ENCODE data around the gene TCP10L.
A peak's percentile ranks its signal among the peaks of the same experiment; 100 is the strongest.
"Not testable (repeated sequence)": the region's sequence is repeated elsewhere in the genome, so short reads cannot be mapped to it uniquely, and the experiment has no call there.

Gene TCP10L

GRCh38 chr21:32585970-32586369, 647 bp upstream of the TCP10L start:
- no peak for DNase-seq (ENCODE audit: low spot score)

- DNase-seq (ENCODE audit: low spot score): no peak
Measured at GRCh38 chr21:32584472-32584871, 851 bp downstream of the TCP10L start.

- no peak for DNase-seq (ENCODE audit: low spot score)
Measured at GRCh38 chr21:32581732-32582131, 3.6 kb downstream of the TCP10L start.

GRCh38 chr21:32580949-32581348, 4.4 kb downstream of the TCP10L start:
- no peak for DNase-seq (ENCODE audit: low spot score)

- no peak for DNase-seq (ENCODE audit: low spot score)
Measured at GRCh38 chr21:32578107-32578691, 7.1 kb downstream of the TCP10L start.

- DNase-seq (ENCODE audit: low spot score): no peak
Measured at GRCh38 chr21:32576011-32576410, 9.3 kb downstream of the TCP10L start.

DNA sequence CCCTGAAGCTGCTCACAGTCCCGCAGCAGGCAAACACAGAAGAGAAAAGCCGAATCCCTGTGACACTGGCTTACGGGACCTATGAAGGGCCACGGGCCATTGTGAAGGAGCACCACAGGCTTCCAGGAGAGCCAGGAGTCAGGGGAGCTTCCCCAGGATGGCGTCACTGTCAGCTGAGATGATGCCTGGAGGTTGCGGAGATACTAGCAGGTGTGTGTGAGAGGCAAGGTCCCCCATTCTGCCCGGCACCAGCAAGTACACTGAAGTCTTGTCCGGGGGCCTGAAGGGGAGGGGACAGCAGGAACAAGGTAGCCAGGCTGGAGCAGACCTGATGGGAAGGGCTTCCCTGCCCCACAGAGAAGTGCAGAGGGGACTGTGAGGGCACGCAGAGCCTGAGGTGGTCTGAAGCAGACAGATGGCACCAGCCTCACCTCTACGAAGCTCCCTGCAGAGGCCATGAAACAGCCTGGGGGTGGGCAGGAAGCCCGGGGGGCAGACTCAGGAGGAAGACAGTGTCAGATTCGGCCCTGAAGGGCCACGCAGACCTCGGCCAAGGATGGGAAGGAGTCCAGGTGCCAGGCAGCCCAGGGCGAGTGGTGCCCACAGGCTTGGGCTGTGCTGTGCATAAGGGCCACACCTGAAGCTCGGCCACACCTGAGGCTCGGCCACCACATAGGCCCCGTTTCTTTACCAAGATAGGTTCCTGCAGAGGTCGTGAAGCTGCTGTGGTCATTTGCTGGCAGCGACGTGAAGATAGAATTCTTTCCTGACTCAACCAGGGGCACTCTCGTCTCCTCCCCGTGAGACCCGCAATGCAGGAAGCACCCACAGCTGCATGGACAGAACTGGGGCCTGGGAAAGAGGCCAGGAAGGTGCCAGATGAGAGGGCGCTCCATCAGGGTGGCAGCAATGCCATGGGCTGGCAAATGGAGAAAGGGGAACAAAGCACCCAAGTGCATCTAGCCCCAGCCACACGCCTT, 10.1 kb downstream of the TCP10L start:
- no peak for DNase-seq (ENCODE audit: low spot score)

GRCh38 chr21:32572574-32573420, 12.5 kb downstream of the TCP10L start:
- DNase-seq (ENCODE audit: low spot score): no peak

- no peak for DNase-seq (ENCODE audit: low spot score)
Measured at GRCh38 chr21:32570456-32570855, 14.9 kb downstream of the TCP10L start.

- peak; percentile 82 for DNase-seq (ENCODE audit: low spot score)
Measured at GRCh38 chr21:32569261-32570230, 15.8 kb downstream of the TCP10L start.

DNA sequence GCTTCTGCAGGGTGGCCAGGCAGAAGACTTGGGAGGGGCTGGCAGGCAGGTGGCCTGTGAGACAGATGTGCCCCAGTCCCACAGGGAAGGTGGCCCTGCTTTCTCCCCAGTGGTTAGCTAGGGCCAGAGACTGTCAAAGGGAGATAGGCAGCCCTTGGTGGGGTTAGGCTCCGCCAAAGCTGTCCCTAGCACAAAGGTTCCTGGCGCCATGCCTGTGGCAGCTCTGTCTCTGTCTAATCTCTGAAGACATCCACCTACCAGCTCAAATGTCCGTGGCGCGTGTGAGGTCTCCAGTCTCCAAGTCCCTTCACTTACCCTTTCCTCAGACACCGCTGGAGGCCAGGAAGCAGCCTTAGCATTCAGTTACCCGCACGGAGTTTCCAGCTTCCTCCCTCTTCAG, 17.7 kb downstream of the TCP10L start:
- no peak for DNase-seq (ENCODE audit: low spot score)

- DNase-seq (ENCODE audit: low spot score): no peak
Measured at GRCh38 chr21:32566741-32567389, 18.5 kb downstream of the TCP10L start.

DNA sequence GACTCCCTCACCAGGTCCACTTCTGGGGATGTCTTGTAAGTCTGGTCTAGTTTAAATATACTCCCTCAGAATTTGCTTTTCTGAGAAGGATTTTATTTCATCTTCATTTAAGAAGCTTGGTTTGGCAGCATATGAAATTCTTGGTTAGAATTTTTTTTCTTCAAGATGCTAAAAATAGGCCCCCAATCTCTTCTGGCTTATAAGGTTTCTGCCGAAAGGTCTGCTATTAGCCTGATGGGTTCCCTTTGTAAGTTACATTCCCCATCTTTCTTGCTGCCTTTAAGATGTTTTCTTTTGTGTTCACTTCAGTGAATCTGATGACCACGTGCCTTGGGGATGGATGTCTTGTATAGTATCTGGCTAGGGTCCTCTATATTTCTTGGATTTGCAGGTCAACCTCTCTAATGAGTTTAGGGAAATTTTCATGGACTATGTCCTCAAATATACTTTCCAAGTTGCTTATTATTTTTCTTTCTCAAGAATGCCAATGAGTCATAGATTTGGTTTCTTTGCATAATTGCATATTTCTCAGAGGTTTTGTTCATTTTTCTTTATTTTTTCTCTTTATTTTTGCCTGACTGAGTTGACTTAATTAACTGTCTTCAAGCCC, 19.4 kb downstream of the TCP10L start:
- DNase-seq (ENCODE audit: low spot score): no peak

- DNase-seq (ENCODE audit: low spot score): no peak
Measured at GRCh38 chr21:32562915-32563314, 22.4 kb downstream of the TCP10L start.

DNA sequence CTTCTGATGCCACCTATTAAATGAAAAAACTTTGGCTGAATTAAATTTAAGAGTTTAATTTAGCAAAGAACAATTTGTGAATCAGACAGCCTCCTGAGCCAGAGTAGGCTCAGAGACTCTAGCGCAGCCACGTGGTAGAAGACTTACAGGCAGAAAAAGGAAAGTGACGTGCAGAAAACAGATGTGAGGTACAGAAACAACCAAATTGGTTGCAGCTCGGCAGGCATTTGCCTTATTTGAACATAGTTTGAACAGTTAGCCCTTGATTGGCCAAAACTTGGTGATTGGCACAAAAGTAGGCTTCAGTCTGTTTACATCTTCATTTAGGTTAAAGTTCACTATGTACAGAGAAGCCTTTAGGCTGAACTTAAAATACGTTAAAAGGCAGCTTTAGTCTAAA, 22.9 kb downstream of the TCP10L start:
- peak; percentile 59 for DNase-seq (ENCODE audit: low spot score)

DNA sequence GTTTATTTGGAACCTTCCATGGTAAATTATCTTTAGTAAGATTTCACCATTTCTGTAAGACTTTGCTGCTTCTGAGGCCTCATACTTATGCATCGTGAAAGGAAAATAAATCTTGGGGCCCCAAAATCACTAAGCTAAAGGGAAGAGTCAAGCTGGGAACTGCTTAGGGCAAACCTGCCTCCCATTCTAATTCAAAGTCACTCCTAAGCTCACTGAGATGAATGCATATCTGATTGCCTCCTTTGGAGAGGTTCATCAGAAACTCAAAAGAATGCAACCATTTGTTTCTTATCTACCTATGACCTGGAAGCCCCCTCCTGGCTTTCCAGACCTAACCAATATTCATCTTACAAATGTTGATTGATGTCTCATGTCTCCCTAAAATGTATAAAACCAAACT, 23.8 kb downstream of the TCP10L start:
- not testable (repeated sequence) for DNase-seq (ENCODE audit: low spot score)

DNA sequence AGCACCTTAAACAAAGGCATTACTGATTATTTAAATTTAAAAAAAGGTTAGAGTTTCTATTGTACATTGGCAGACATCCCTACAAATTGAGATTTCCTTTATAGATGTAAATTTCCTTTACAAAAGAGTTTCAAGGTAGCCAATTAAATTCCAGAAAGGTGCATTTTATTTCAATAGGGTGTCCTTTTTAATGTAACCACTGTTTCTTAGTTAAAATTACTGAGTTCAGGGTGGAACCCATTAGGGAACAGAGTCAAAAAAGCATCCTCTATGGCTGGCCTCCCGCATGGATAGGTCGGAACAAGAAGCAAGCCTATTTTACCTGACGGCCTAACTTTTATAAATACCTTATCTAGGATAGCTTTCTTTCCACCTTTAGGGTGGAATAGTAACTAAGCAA, 24.4 kb downstream of the TCP10L start:
- DNase-seq (ENCODE audit: low spot score): no peak

DNA sequence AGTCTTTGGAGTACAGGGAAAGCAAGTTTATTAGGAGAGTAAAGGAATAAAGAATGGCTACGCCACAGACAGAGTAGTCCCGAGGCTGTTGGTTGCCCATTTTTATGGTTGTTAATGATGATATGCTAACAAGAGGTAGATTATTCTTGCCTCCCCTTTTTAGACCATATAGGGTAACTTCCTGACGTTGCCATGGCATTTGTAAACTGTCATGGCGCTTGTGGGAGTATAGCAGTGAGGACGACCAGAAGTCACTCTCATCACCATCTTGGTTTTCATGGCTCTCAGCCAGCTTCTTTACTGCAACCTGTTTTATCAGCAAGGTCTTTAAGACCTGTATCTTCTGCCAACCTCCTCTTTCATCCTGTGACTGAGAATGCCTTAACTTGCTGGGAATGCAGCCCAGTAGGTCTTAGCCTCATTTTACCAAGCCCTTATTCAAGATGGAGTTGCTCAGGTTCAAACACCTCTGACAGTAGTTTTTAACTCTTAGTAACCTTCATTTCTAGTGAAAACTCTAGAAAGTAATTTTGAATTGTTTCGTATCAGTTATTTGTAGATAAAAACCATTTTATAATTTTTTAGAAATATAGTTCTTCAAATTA, 26.2 kb downstream of the TCP10L start:
- DNase-seq (ENCODE audit: low spot score): no peak

DNA sequence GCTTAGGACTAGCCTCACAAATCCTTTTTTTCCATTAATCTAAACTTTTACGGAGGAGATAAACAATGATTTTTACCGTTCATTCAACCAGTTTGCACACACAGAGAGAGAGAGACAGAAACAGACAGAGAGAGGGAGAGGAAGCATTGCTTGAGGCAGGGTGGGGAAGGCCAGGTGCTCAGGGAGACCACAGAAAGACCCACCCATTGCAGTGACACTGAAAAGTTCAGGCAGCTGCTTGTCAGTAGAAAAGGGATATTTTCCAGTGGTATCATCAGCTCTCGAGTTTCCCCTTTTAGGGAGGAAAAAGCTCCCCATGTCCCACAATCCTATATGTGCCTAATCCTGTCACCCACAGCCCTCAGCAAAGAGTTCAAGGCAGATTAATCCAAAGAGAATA, 27.2 kb downstream of the TCP10L start:
- DNase-seq (ENCODE audit: low spot score): no peak

Measured in Ammon's horn (tissue), 1 donor.